IPS DF 4.7 (cell line): ENCODE data around the gene AUTS2.
A peak's percentile ranks its signal among the peaks of the same experiment; 100 is the strongest.
"Not testable (repeated sequence)": the region's sequence is repeated elsewhere in the genome, so short reads cannot be mapped to it uniquely, and the experiment has no call there.

Experiments
- DNase-seq: peaks from one replicate; pipeline ENCODE4 v3.0.0-alpha.2; 2013; ENCODE audit warnings: low spot score; ENCODE audit errors: extremely low read depth

AUTS2 gene

GRCh38 chr7:70786076-70786475, 1187.8 kb downstream of the AUTS2 start:
- no peak for DNase-seq

GRCh38 chr7:70787286-70787685, 1189.0 kb downstream of the AUTS2 start:
- no peak for DNase-seq

GRCh38 chr7:70787771-70788170, 1189.5 kb downstream of the AUTS2 start:
- DNase-seq, result no peak

GRCh38 chr7:70788276-70788675, 1190.0 kb downstream of the AUTS2 start:
- DNase-seq, result no peak

GRCh38 chr7:70789481-70790214, 1191.4 kb downstream of the AUTS2 start:
- no peak for DNase-seq

- DNase-seq, result no peak
Observed at GRCh38 chr7:70790215-70791073, 1192.2 kb downstream of the AUTS2 start.

GRCh38 chr7:70791341-70791740, 1193.1 kb downstream of the AUTS2 start:
- no peak for DNase-seq

GRCh38 chr7:70793060-70793459, 1194.8 kb downstream of the AUTS2 start:
- DNase-seq, result no peak

GRCh38 chr7:70793821-70794220, 1195.5 kb downstream of the AUTS2 start:
- DNase-seq, result no peak

- DNase-seq, result no peak
Observed at GRCh38 chr7:70794962-70795361, 1196.7 kb downstream of the AUTS2 start.

GRCh38 chr7:70795948-70796347, 1197.7 kb downstream of the AUTS2 start:
- no peak for DNase-seq

GRCh38 chr7:70797109-70797514, 1198.8 kb downstream of the AUTS2 start:
- no peak for DNase-seq

GRCh38 chr7:70799841-70800405, 1201.6 kb downstream of the AUTS2 start:
- no peak for DNase-seq

GRCh38 chr7:70805360-70805759, 1207.1 kb downstream of the AUTS2 start:
- DNase-seq, result no peak

GRCh38 chr7:70807650-70808049, 1209.4 kb downstream of the AUTS2 start:
- DNase-seq, result no peak

- no peak for DNase-seq
Observed at GRCh38 chr7:70808876-70809275, 1210.6 kb downstream of the AUTS2 start.

- DNase-seq, result no peak
Observed at GRCh38 chr7:70810558-70811139, 1212.4 kb downstream of the AUTS2 start.

- no peak for DNase-seq
Observed at GRCh38 chr7:70812511-70812910, 1214.2 kb downstream of the AUTS2 start.

- DNase-seq, result not testable (repeated sequence)
Observed at GRCh38 chr7:70822490-70822889, 1224.2 kb downstream of the AUTS2 start.

GRCh38 chr7:70829221-70830059, 1231.2 kb downstream of the AUTS2 start:
- DNase-seq, result peak; percentile 51

- no peak for DNase-seq
Observed at GRCh38 chr7:70830060-70830395, 1231.8 kb downstream of the AUTS2 start.
